Fibroblast of lung (primary cell): ENCODE results near the gene ADD2. TPM values are rescaled to one million over a fixed set of nuclear protein-coding genes. Genes with fewer than 3 reads are reported as not detected.

Source experiments
- DNase-seq, 2 donors: peaks; one replicate each; pipeline versions ENCODE4 v3.0.0 to v3.0.0-alpha.2; 2010; ENCODE audit warnings: low read depth in 2 of 2
- H2AFZ ChIP-seq: 2 replicates; pipeline ENCODE4 v1.5.1; 2012; ENCODE audit warnings: low read length, control low read depth, inconsistent platforms
- H3K27ac ChIP-seq: 2 replicates; pipeline ENCODE4 v1.5.1; 2011; ENCODE audit warnings: low read length, control low read depth; ENCODE audit not compliant: insufficient read depth
- H3K27me3 ChIP-seq: 2 replicates; pipeline ENCODE4 v1.5.1; 2011; ENCODE audit warnings: mild to moderate bottlenecking, low read length; ENCODE audit not compliant: control insufficient read depth, insufficient read depth
- H3K36me3 ChIP-seq: 2 replicates; pipeline ENCODE4 v1.5.1; 2011; ENCODE audit warnings: low read length; ENCODE audit not compliant: control insufficient read depth, insufficient read depth
- H3K4me1 ChIP-seq: 2 replicates; pipeline ENCODE4 v1.5.1; 2011; ENCODE audit warnings: low read length; ENCODE audit not compliant: control insufficient read depth, insufficient read depth; ENCODE audit errors: extremely low read depth
- H3K4me2 ChIP-seq: 2 replicates; pipeline ENCODE4 v1.5.1; 2011; ENCODE audit warnings: low read length, control low read depth; ENCODE audit not compliant: insufficient read depth; ENCODE audit errors: extremely low read depth
- H3K4me3 ChIP-seq, 4 experiments: fragments of 200-600 bp in 1 of 4; sonication (generic) in 1 of 4; replicated peaks in 1 of 4; 2 replicates each; pipeline ENCODE4 v1.5.1; 2011 to 2016; ENCODE audit warnings: low read length in 4 of 4, low read depth in 3 of 4, mild to moderate bottlenecking in 3 of 4, control low read depth in 2 of 4, inconsistent platforms in 1 of 4, mixed read lengths in 1 of 4; ENCODE audit not compliant: insufficient read depth in 1 of 4; ENCODE audit errors: control extremely low read depth in 1 of 4
- H3K79me2 ChIP-seq: 2 replicates; pipeline ENCODE4 v1.5.1; 2012; ENCODE audit warnings: mild to moderate bottlenecking, low read length, inconsistent platforms; ENCODE audit not compliant: control insufficient read depth, insufficient read depth
- H3K9ac ChIP-seq: 2 replicates; pipeline ENCODE4 v1.5.1; 2011; ENCODE audit warnings: mild to moderate bottlenecking, low read length, control low read depth; ENCODE audit not compliant: insufficient read depth
- H3K9me3 ChIP-seq: 2 replicates; pipeline ENCODE4 v1.5.1; 2012; ENCODE audit warnings: low read depth, low read length; ENCODE audit not compliant: control insufficient read depth, insufficient read depth
- H4K20me1 ChIP-seq: 2 replicates; pipeline ENCODE4 v1.5.1; 2011; ENCODE audit warnings: low read length; ENCODE audit not compliant: control insufficient read depth, insufficient read depth; ENCODE audit errors: extremely low read depth
- EZH2 ChIP-seq: IDR thresholded peaks from 2 replicates; pipeline ENCODE4 v1.5.1; 2012; ENCODE audit warnings: low read length, control low read depth, mild to moderate bottlenecking; ENCODE audit errors: missing control alignments
- polyA plus RNA-seq, 2 donors: library from polyadenylated mRNA; depleted of rRNA in 1 of 2; stranded (reverse) in 1 of 2; unstranded in 1 of 2; fragments of >200 nt; gene quantifications; 2 replicates each; pipeline ENCODE4 v1.2.1, GENCODE V29; 2011 to 2012; ENCODE audit warnings: missing spikeins in 1 of 2
- total RNA-seq: library from RNA; depleted of rRNA; stranded (reverse); fragments of >200 nt; gene quantifications from 2 replicates; pipeline ENCODE4 v1.2.1, GENCODE V29; 2014
- TF ChIP-seq, protein P1 (sequence below), 2 donors: IDR thresholded peaks in 1 of 2; conservative IDR thresholded peaks in 1 of 2; 1 replicate in 1 of 2; 2 replicates in 1 of 2; pipeline ENCODE4 v1.5.1; 2011 to 2012; ENCODE audit warnings: low read length in 2 of 2, control low read depth in 1 of 2, inconsistent platforms in 1 of 2, low read depth in 1 of 2, mild to moderate bottlenecking in 1 of 2

ADD2 gene
- total and polyA plus RNA-seq, 2 donors (not counting 1 experiment from before 2014, with no cell fraction given) = 0.22 to 2.5 TPM

DNA sequence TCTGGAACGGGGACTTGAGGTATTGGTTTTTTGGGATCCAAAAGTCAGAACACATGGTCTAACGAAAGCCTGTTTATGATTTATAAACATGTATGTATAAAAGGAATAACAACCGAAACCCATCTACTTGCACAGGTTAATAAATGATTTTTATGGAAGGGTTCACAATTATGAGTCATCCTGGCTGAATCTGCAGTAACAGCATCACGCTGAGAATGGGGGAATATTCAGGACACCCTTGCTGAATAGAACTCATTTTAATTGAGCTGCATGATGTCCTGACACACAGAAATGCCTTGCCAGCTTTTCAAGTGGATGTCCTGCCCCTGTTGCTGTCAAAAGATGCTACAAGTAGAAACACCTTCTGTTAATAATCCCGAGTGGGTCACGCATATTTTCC, 159.6 kb downstream of the ADD2 start:
- Histone ChIP-seq H3K79me2 (no peaks in the 10 kb centered on the region), H3K36me3 (no peaks in the 10 kb centered on the region), H3K27me3 (no peaks in the 10 kb centered on the region), H4K20me1 (no peaks in the 10 kb centered on the region), H3K9ac (no peak overlapping the region), H3K4me1 (no peaks in the 10 kb centered on the region), H3K27ac (no peak overlapping the region), H3K4me2 (no peak overlapping the region), H2AFZ (no peak overlapping the region), H3K9me3 (no peaks in the 10 kb centered on the region), H3K4me3 (no peak overlapping the region)
- DNase-seq = peak in 1 of 2 donors; percentile 23
- TF ChIP-seq, protein P1, sequence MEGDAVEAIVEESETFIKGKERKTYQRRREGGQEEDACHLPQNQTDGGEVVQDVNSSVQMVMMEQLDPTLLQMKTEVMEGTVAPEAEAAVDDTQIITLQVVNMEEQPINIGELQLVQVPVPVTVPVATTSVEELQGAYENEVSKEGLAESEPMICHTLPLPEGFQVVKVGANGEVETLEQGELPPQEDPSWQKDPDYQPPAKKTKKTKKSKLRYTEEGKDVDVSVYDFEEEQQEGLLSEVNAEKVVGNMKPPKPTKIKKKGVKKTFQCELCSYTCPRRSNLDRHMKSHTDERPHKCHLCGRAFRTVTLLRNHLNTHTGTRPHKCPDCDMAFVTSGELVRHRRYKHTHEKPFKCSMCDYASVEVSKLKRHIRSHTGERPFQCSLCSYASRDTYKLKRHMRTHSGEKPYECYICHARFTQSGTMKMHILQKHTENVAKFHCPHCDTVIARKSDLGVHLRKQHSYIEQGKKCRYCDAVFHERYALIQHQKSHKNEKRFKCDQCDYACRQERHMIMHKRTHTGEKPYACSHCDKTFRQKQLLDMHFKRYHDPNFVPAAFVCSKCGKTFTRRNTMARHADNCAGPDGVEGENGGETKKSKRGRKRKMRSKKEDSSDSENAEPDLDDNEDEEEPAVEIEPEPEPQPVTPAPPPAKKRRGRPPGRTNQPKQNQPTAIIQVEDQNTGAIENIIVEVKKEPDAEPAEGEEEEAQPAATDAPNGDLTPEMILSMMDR (conservative IDR thresholded peaks at IDR 0.05 in 1 of 2, IDR thresholded peaks at IDR 0.05 in 1 of 2; ENCODE audit: low read depth in 1 of 2, low read length in 2 of 2) = no peak
- no peak for TF ChIP-seq EZH2

DNA sequence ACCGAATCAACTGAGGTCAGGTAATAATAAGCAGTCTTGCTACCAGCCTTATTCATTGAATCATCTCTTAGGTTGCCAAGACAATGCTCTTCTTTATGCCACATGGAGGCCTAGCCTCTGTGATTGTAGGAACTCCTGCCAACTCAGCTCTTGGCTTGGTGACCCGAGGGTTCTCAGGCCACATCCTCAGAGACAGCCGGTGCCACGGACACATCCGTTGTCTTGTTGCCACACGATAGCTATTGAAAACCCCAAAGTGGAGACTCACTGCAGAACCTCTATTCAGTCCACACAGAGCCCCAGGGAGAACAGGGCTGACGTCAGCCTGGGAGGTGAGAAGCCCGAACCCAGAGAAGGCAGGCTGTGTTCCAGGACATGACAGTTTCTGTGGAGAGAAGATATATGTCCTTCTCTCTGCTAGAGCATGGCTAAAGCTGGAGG, 160.9 kb downstream of the ADD2 start:
- Histone ChIP-seq H3K27me3 (no peaks in the 10 kb centered on the region), H3K79me2 (no peaks in the 10 kb centered on the region), H3K9me3 (no peaks in the 10 kb centered on the region), H3K4me1 (no peaks in the 10 kb centered on the region), H3K36me3 (no peaks in the 10 kb centered on the region), H3K4me2 (no peak overlapping the region), H3K27ac (no peak overlapping the region), H2AFZ (no peak overlapping the region), H3K9ac (no peak overlapping the region), H4K20me1 (no peaks in the 10 kb centered on the region), H3K4me3 (no peak overlapping the region)
- TF ChIP-seq, protein P1 (conservative IDR thresholded peaks at IDR 0.05 in 1 of 2, IDR thresholded peaks at IDR 0.05 in 1 of 2; ENCODE audit: low read depth in 1 of 2, low read length in 2 of 2) = no peak
- no peak for TF ChIP-seq EZH2
- DNase-seq = peak in 1 of 2 donors; percentile 49

Other genes starting within 250 kb of the ADD2 start
- gene TGFA, start 214.4 kb downstream of the ADD2 start, total RNA-seq = not detected in 2 replicates
- 0.06 TPM in 1 of 2 replicates, not detected in the other for gene TGFA, start 214.4 kb downstream of the ADD2 start, polyA plus RNA-seq
- not detected in 2 replicates for gene FIGLA, start 22.4 kb upstream of the ADD2 start, total RNA-seq
- gene FIGLA, start 22.4 kb upstream of the ADD2 start, polyA plus RNA-seq = not detected in 2 replicates
- gene CLEC4F, start 52.4 kb upstream of the ADD2 start, total RNA-seq = not detected in 2 replicates
- gene CLEC4F, start 52.4 kb upstream of the ADD2 start, polyA plus RNA-seq = not detected in 2 replicates
- gene CD207, start 67.6 kb upstream of the ADD2 start, total RNA-seq = not detected in 2 replicates
- 0.03 TPM in 1 of 2 replicates, not detected in the other for gene CD207, start 67.6 kb upstream of the ADD2 start, polyA plus RNA-seq
- 1.8 and 2.0 TPM in 2 replicates for gene VAX2, start 132.4 kb upstream of the ADD2 start, total RNA-seq
- 0.85 and 0.94 TPM in 2 replicates for gene VAX2, start 132.4 kb upstream of the ADD2 start, polyA plus RNA-seq
- 0.77 and 2.1 TPM in 2 replicates for gene ATP6V1B1, start 167.7 kb upstream of the ADD2 start, total RNA-seq
- gene ATP6V1B1, start 167.7 kb upstream of the ADD2 start, polyA plus RNA-seq = 0.85 and 1.0 TPM in 2 replicates
- 0.26 and 1.3 TPM in 2 replicates for gene ANKRD53, start 210.4 kb upstream of the ADD2 start, total RNA-seq
- gene ANKRD53, start 210.4 kb upstream of the ADD2 start, polyA plus RNA-seq = 0.58 and 2.0 TPM in 2 replicates
- 20.5 and 33.0 TPM in 2 replicates for gene TEX261, start 226.7 kb upstream of the ADD2 start, total RNA-seq
- 72.6 and 96.1 TPM in 2 replicates for gene TEX261, start 226.7 kb upstream of the ADD2 start, polyA plus RNA-seq